IPS-18c (cell line): ENCODE results near the gene CORO1C.

Source experiments
- H3K4me3 ChIP-seq: 2 replicates; pipeline ENCODE4 v1.7.0; 2013; ENCODE audit warnings: low read depth, mild to moderate bottlenecking, low read length, moderate library complexity; ENCODE audit not compliant: insufficient read depth
- H3K9me3 ChIP-seq: one replicate; pipeline ENCODE4 v1.6.1; 2013; ENCODE audit warnings: mild to moderate bottlenecking, low read length, moderate library complexity; ENCODE audit not compliant: control insufficient read depth, insufficient read depth

The CORO1C gene

DNA sequence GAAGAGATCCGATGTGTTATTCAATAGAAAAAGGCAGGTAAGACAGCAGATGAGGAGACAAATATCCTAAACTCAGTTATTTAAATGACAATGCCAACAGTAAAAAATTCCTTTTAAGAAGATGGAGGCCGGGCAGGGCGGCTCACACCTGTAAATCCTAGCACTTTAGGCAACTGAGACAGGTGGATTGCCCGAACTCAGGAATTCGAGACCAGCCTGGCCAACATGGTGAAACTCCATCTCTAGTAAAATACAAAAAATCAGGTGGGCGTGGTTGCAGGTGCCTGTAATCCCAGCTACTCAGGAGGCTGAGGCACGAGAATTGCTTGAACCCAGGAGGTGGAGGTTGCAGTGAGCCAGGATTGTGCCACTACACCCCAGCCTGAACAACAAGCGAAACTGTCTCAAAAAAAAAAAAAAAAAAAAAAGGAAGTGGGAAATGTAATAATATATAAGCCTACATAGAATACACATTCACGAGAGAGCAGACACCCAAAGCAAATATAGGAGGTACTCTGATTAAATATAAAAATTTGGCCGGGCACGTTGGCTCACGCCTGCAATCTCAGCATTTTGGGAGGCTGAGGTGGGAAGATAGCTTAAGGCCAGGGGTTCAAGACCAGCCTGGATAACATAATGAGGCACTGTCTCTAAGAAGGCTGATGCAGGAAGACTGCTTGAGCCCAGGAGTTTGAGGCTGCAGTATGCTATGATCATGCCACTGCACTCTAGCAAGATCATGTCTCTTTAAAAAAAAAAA lies 19.0 kb downstream of the CORO1C start:
- Histone ChIP-seq H3K4me3 (no peak overlapping the region), H3K9me3 (no peaks in the 10 kb centered on the region)

DNA sequence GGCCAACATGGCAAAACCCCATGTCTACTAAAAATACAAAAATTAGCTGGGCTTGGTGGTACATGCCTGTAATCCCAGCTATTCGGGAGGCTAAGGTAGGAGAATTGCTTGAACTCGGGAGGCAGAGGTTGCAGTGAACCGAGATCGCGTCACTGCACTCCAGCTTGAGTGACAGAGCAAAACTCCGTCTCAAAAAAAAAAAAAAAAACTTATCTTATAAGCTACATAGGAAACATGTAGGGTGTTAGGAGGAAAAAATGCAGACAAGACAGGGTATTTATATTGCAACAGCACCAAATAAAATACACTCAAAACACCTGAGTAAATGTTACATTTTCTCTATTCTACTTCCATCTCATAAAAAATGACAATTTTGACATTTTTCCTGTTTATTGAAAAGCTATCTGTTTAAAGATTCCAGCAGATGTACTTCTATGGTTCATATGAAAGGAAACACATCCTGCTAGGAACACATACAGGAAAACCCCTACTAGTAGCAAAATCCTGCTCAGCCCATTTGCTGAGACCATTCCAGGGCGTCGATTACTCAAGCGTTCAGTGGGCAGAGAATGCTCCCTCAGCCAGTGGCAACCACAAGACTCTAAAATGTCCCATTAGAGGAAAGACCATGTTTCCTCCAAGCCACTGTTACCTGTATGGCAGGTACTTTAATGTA lies 19.7 kb downstream of the CORO1C start:
- H3K4me3 ChIP-seq: no peak overlapping the region

DNA sequence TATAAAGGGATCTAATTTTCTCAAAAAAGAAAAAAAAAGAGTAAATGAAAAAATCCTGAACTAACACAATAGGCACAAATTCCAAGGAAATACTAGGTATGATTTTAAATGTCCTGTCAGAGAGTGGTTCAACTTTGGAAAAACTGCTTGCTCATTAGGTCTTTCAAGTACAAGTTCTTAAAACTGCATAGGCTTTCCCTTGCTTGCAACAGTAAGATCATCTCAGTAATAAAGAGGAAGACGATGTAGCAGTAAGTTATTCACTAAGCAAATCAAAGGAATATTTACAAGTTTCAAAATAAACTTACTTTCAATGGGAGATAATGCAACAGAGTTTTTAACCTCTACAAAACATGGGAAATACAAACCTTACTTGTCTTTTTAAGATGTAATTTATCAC lies 21.6 kb downstream of the CORO1C start:
- no peak overlapping the region for H3K4me3 ChIP-seq
- no peaks in the 10 kb centered on the region for H3K9me3 ChIP-seq

More for the DNA sequence above, 19.7 kb downstream of the CORO1C start:
- no peaks in the 10 kb centered on the region for H3K9me3 ChIP-seq

DNA sequence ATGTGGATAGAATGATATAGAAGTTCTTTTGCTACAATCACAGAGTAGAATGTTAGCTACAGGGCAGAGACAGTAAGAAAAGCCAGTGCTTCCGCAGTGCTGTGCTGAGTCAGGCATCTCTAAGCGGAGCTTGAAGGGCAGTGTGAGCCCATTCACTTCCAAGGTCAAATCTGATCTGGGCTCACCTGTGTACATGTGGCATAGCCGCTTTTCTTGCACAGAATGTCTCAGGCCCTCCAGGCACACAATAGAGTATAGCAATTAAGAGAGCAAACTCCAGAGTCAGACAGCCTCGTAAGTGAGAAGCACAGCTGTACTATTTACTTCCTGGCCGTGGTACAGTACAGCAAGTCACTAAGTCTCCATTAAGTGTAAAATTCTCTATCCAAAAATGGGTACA lies 26.8 kb downstream of the CORO1C start:
- Histone ChIP-seq H3K4me3 (no peak overlapping the region), H3K9me3 (no peaks in the 10 kb centered on the region)

DNA sequence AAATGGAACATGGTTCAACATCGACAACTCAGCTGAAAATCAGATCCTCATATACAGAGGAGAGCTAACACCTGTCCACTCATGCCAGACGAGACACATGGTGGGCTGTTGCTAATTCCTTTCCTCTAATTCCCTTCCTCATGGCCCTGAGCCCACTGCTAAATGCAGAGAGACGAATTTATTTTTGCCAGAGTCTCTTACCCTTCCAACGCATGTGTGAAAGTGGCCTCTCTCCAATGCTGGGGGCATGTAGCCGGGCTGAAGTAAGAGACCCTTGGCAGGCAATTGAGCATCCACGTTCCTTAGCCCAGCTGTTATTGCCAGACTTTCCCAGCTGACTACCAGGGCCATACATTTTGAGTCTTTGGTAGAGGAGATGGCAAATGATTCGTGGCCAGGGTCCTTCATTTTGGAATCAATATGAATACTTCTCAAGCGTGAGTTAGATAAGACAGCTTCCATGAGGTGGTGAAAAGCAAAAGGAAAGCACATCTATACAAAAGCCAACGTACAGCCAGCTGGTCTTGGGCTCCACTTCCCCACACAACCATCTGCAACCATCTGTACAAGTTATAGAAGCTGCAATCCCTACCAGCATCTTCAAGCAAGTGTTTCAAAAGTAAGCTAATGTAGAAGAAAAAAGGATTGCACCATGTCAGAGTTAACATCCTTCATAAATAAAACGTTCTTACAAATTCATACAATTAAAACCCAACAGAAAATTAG lies 28.6 kb downstream of the CORO1C start:
- no peak overlapping the region for H3K4me3 ChIP-seq
- no peaks in the 10 kb centered on the region for H3K9me3 ChIP-seq

DNA sequence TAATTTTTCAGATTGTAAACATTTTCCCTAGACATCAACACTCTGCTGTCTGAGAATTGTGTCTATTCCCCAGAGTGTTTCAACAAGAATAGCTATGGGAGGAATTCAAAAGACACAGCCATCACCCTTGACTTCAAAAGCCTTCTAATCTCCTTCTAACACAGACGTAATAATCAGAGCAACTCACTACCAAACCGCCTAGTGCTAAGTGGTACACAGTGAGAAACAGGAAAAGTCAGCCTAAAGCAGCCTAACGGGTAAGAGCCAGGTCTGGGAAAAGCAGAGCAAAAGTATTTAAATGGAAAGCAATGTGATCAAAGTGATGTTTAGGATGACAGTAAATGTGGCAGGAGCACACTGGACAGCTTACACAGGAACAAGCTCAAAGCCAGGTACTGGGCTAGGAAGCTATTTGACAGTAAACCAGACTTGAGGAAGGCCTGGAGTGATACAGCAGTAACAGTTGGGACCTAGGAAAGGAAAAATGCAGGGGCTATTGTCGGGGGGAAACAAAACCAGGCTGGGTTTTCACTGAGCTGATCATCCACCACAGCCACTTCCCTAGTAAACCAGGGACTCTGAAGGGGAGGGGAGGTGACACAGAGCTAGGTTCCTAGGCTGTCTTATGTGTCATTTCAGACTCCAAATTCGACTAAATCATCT lies 29.4 kb downstream of the CORO1C start:
- no peak overlapping the region for H3K4me3 ChIP-seq

DNA sequence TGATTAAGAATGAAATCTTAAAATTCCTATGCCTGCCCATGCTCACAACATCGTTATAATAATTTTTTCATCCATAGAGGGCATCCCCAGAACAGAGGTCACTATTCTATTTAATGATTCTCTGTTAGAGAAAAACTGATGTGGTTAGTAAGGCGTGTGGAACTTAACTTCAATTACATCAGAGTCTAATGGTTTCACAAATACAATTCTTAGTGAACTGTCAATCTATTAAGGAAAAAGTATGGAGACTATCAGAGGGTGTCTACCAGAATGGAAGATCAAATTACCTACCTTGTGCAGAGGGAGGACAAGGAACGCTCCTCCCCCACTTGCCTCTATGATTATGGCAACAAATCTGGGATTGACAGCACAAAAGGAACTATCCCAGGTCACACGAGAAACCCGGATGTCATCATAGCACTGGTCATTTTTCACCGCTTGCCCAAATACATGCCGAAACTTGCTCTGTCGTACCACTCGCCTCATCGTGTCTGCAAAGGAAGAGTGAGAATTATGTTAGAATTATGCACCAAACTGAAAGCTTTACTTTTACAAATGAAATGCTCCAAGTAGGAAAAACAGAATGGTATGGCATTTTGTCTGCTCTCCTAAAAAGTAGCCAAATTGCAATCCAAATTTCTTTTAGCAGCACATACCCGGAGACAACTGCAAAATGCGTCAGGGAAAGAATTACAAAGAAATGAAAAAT lies 30.3 kb downstream of the CORO1C start:
- no peaks in the 10 kb centered on the region for H3K9me3 ChIP-seq
- H3K4me3 ChIP-seq: no peak overlapping the region

More for the DNA sequence above, 29.4 kb downstream of the CORO1C start:
- H3K9me3 ChIP-seq: no peaks in the 10 kb centered on the region

DNA sequence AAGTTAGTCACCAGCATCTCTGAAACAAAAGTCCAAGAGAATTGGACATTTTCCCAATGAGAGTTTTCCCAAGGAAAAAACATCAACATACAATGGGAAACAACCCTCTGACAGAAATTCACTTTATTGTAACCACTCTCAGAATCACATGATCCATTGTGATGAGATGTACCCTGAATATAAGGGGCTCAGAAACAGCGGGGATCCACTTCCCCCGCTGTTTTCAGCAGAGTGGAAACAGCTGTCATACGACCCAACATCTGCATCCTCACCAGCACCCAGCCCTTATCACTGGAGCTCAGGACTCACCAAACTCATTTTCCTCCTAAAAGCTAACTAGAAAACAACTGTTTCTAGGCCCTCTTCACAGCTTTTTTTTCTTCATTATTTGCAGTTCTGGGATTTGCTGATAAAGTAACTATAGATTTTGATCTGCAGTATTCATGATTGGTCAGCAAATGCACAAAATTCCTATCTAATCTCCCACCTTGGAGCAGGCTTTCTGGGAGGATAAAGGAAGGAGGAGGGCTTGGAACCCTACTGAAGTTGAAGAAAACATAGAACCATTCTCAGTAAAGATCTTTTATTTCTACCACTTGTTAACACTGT lies 31.3 kb downstream of the CORO1C start:
- no peak overlapping the region for H3K4me3 ChIP-seq
- no peaks in the 10 kb centered on the region for H3K9me3 ChIP-seq

DNA sequence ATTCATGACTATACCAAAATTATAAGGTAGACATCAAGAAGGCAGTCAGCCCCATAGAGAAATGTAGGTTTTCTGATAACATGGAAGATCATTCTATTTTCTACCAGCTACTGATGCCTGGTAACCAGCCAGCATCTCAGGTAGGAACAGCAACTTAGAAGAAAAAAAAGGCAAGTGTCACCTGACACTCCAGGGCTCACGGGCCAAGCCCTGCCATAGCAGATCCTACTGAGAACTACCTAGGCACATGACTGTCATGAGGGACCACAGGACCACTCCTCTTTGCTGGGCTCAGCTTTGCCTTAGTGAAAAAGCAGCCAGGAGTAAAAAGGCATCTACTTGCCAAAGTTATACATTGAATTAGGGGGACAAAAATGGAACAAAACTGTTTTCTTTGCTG lies 33.4 kb downstream of the CORO1C start:
- H3K4me3 ChIP-seq: no peak overlapping the region
- no peaks in the 10 kb centered on the region for H3K9me3 ChIP-seq

DNA sequence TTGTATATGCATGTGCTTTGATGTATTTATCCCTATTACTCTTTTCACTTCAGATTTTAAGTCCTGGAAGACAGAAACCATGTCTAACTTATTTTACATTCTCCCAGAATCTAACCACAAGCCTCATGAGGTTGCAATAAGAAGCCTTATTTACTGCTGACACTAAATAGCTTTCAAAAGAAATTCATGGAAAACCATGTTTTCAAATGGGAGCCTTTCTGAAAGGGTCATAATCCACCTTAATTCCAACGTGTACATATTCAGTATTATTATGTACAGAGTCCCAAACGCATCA lies 34.4 kb downstream of the CORO1C start:
- Histone ChIP-seq H3K9me3 (no peaks in the 10 kb centered on the region), H3K4me3 (no peak overlapping the region)

DNA sequence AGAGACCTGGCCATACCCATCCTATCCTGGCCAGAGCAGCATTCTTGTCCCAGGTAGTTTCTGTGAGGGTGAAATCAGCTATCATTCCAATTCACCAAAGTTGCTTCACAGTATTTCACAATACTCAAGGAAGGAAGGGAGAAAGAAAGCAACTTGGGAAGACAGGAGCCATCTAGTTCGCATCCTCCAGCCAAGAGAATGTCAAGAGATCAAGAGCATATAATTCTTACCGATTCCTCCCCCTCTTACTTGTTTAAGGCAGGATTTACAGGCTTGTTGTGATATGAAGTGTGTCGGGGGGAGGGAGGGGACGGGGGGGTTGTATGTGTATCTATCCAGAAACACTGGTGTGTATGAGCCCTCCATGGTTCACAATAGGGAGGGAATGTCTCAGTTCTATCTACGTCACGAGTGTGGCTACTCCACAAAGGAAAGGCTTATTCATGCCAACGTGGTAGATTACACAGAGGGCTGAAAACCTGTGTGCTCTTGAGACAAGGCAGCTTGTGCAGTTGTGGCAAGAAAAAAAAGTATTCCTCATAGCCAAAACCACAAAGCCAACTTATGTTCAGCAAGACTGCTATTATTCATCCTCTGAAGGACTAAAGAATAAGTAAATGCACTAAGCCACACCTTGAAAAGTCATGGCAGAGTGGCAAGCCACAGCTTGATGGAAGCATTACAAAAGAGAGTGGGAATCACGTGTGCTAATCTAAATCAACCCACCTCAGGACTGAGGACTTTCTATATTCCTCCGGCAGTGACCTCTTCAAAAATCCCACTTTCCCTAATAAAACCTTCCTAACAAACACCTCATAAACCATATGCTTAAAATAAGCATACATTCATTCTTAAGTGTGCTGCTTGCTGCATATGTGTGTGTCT lies 35.0 kb downstream of the CORO1C start:
- H3K9me3 ChIP-seq: no peaks in the 10 kb centered on the region

DNA sequence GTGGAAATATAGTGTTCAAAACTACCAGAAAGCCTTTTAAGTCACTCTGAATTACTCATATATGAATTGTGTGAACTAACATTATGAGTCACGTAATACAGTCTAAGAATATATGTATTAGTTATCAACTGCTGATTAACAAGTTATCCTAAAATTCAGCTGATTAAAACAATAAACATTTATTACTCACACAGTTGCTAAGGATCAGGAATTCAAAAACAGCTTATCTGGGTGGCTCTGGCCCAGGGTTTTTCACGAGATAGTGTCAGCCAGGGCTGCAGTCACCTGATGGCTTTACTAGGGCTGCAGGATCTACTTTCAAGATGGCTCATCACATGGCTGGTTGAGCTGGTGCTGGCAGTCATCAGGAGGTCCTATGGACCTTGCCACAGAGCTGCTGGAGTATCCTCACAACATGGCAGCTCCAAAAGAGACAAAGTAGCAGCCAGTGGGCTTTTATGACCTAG lies 36.5 kb downstream of the CORO1C start:
- no peak overlapping the region for H3K4me3 ChIP-seq
- no peaks in the 10 kb centered on the region for H3K9me3 ChIP-seq

More for the DNA sequence above, 35.0 kb downstream of the CORO1C start:
- no peak overlapping the region for H3K4me3 ChIP-seq

DNA sequence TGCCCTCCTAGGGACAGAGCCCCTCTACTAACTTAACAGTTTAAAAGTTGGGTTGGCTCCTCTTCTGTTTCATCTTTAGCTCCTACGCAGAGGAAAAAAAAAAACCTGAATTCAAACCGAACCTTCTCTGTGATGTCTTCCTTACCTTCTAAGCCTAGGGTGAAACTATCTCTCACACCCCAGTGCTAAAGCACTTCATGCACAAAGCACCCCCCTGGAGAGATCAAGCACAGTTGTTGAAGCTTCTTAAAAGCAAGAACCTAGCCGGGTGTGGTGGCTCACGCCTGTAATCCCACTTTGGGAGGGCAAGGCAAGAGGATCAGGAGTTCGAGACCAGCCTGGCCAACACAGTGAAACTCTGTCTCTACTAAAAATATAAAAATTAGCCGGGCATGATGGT lies 37.6 kb downstream of the CORO1C start:
- no peaks in the 10 kb centered on the region for H3K9me3 ChIP-seq
- no peak overlapping the region for H3K4me3 ChIP-seq

DNA sequence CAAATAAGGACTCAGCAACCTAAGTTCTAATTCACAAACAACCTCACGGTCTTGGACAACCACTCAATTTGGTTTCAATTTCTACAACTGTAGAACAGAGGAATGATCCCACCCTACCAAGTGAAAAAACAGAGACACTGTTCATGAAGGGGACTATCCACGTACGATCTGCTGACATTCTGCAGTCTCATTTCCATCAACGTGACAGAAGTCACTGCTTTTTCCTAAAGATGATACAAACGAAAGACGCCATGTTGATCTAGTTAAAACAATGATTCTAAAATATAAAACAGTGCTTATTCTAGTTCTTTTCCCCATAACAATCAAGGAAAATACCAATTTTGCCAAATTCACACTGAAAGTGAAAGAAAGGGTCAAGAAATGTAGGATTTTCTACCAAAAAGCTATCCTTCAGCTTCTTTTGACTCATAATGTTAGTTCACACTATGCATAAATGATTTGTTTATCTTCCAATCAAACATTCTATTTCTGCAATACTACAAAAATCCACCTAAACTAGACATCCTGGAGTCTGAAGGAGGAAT lies 38.1 kb downstream of the CORO1C start:
- no peaks in the 10 kb centered on the region for H3K9me3 ChIP-seq
- no peak overlapping the region for H3K4me3 ChIP-seq

DNA sequence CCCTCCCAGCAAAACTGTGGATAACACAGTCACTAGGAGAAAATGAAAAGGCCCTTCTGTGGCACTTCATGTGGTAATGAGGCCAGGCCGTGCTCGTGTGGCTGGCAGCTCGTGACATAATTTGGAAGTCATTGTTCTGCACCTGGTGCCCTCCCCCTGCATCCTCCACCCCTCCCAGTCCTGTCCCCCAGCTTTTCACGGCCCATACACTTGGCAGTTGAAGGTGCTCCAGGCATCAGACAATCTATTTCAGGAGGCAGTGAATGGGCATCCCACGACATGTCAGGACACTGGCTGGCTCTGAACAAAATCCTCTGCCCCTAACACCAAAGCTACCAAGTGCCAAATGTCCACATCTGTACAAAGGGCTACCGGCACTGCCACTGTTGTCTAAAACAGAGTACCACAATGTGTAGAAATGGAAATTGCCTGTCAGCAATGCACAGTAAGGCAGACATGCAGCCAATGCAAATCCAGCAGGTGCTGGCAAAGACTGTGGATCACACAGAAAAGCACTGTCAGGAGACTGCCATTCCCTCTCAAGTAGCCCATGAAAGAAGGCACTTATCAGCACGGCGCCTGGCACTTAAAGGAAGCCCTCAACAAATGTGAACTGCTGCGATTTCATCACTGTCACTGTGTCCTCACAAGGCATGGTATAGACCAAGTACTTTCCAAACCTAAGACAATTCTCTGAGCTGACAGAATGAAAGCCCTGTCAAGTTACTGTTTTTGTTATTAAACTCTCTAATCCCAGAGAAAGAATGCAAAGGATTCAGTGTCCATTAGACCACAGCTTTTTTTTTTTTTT lies 39.1 kb downstream of the CORO1C start:
- H3K9me3 ChIP-seq: no peaks in the 10 kb centered on the region
- no peak overlapping the region for H3K4me3 ChIP-seq
